ENCODE measurements around the gene ANXA11.

DNA sequence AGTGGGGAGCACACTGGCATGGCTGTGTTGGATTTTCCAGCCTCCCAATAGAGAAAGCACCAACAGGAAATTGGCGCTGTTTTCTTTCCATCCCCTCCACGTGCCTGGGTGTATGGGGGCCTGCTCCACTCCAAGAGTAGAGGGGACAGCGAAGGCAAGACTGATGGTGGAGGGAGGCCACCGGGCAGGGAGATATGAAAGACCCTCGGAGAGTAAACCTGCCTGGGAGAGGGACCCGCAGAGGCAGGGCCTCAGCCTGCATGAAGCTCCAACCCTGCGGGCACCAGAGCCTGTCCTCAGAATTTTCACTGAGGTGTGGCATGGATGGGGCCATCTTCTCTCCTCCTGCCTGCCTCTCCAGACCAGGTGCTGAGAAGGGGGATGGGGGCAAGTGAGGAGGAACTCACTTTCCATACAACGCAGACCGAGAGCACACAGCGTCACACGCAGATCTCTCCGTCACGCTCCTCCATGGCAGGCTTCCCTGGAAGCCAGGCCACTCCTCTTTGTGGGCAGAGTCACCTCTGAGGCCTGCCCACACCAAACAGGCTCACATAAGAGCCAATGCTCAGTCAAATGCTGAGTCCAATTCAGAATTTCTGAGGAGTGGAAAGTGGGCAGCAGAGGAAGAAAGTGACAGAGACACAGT, 18.8 kb downstream of the ANXA11 start:
- no peak for TF ChIP-seq POLR2A (IDR thresholded peaks at IDR 0.05; ENCODE audit: low read length)
- TF ChIP-seq GATA1 (IDR thresholded peaks at IDR 0.05; ENCODE audit: low read depth, low read length): no peak
